Stimulated activated naive CD8-positive, alpha-beta T cell treated with anti-CD3 and anti-CD28 coated beads, Interleukin-15, amount 100 ng/mL, for 72 hours (primary cell): Measurements from ENCODE around the gene RBM20.

Source experiments
- ATAC-seq: fragments of 150-1000 bp; cut with Tn5 transposase; 2 replicates; pipeline ENCODE4 v1.10.0; 2021; ENCODE audit warnings: mild to moderate bottlenecking, moderate library complexity
- DNase-seq, 2 donors: peaks; one replicate each; pipeline ENCODE4 v3.0.0; 2021 to 2022
- H3K27ac Mint-ChIP-seq, 2 donors: one replicate each; pipeline ENCODE4 v1.8.0; 2022; ENCODE audit warnings: mild to moderate bottlenecking in 2 of 2, mixed read lengths in 2 of 2, moderate library complexity in 2 of 2
- H3K27me3 Mint-ChIP-seq: one replicate; pipeline ENCODE4 v1.8.0; 2022; ENCODE audit warnings: mixed read lengths
- H3K4me1 Mint-ChIP-seq: one replicate; pipeline ENCODE4 v1.8.0; 2022; ENCODE audit warnings: mild to moderate bottlenecking, mixed read lengths
- H3K4me3 Mint-ChIP-seq, 2 donors: one replicate each; pipeline ENCODE4 v1.8.0; 2022; ENCODE audit warnings: mild to moderate bottlenecking in 2 of 2, mixed read lengths in 2 of 2, moderate library complexity in 1 of 2
- H3K9me3 Mint-ChIP-seq, 2 donors: one replicate each; pipeline ENCODE4 v1.8.0; 2022; ENCODE audit warnings: mixed read lengths in 2 of 2

The RBM20 gene

DNA sequence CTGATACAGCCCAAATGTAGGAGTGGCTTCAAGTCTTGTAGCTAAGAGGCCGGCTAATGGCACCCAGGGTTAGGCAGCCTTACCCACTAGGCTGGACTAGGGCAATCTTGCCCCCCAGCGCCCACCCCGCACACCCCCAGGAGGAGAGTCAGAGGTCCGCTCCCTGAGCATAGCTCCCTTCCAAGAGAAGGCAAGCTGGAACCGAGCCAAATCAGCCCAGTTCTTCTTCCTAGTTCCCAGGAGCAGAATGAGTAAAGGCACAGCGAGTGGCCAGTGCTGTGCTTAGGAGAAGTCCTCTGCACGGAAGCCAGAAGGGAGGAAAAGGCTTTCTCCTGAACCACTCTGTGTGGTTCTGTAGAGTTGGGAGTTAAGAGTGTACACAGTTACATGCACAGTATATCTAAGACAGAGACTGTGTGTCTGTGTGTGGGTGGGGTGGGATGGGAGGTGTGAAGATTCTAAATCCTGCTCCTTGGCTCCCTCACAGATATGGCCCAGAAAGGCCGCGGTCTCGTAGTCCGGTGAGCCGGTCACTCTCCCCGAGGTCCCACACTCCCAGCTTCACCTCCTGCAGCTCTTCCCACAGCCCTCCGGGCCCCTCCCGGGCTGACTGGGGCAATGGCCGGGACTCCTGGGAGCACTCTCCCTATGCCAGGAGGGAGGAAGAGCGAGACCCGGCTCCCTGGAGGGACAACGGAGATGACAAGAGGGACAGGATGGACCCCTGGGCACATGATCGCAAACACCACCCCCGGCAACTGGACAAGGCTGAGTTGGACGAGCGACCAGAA lies 167.8 kb downstream of the RBM20 start:
- no peak for DNase-seq
- ATAC-seq = no peak
- Mint-ChIP-seq H3K9me3 (no peaks in the 10 kb centered on the region), H3K27me3 (no peaks in the 10 kb centered on the region), H3K4me3 (no peak overlapping the region), H3K4me1 (peaks cover 58% of the 10 kb centered on the region), H3K27ac (no peak overlapping the region)

DNA sequence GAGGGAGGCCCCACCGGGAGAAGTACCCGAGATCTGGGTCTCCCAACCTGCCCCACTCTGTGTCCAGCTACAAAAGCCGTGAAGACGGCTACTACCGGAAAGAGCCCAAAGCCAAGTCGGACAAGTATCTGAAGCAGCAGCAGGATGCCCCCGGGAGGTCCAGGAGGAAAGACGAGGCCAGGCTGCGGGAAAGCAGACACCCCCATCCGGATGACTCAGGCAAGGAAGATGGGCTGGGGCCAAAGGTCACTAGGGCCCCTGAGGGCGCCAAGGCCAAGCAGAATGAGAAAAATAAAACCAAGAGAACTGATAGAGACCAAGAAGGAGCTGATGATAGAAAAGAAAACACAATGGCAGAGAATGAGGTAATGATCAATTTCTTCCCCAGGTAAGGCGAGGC lies 168.4 kb downstream of the RBM20 start:
- no peaks in the 10 kb centered on the region for H3K9me3 Mint-ChIP-seq
- DNase-seq (no peak), ATAC-seq (no peak)
- peaks cover 64% of the 10 kb centered on the region for H3K4me1 Mint-ChIP-seq
- H3K27me3 Mint-ChIP-seq = no peaks in the 10 kb centered on the region
- no peak overlapping the region for H3K4me3 Mint-ChIP-seq
- no peak overlapping the region for H3K27ac Mint-ChIP-seq

DNA sequence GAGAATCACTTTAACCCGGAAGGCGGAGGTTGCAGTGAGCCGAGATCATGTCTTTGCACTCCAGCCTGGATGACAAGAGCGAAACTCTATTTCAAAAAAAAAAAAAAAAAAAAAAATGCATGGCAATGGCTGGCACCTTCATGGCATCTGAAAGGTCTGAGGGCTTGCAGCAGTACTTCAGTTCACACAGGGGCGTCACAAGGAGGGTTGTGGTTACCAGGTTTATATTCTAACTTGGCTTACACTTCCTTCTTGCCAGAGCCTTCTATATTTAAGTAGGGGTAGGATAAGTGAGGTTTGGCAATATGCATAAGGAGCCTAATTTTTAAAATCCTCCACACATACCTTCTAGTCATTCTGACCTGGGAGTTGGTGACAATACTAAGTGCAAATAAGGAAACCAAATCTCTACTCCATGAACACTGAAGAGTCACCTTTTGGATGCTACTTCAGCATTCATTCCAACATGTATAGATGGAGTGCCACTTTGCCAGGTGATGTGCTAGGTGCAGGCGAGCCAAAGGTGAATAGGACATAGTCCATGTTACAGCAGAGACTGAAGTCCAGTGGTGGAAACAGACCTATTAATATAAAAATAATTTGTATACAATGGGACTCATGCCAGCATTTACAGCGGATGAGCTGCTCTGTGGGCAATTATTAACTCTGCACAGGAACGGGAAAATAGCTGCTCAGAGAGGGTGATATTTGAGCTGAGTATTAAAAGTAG lies 169.8 kb downstream of the RBM20 start:
- ATAC-seq = no peak
- Mint-ChIP-seq H3K27ac (no peak overlapping the region), H3K4me3 (no peak overlapping the region), H3K27me3 (no peaks in the 10 kb centered on the region), H3K9me3 (no peaks in the 10 kb centered on the region), H3K4me1 (peaks cover 69% of the 10 kb centered on the region)
- no peak for DNase-seq

DNA sequence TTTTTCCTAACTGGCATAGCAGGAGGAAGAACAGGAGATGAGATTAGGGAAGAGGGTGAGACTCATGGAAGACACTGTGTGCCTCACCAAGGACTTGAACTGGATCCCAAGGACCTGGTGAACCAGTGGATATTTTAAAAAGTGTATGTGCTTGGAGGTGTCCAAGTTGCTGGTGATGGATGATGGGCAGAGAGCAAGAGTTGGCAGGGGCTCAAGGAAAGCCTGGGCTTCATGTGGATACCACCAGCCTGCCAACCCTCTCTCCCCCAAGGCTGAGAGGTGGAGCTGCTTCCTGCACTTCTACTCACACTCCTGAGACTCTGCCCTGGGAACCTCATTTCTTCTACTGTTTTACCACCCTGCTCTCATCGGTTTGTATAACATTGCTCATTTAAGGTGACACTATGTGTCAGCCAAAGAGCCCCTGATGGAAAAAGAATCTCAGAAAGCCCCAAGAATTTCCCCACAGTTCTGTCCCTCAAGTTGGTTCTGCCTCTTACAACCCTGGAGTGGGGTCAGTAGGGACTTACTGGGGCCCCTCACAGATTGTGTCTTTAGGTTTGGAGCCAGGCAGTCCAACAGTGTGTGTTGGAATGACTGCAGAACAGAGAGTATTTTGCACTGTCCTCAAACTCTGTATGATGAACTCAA lies 171.3 kb downstream of the RBM20 start:
- Mint-ChIP-seq H3K27ac (peak overlapping the region; percentile 77 to 96), H3K9me3 (no peaks in the 10 kb centered on the region), H3K4me3 (peak overlapping the region; percentile 18 to 63), H3K4me1 (peaks cover 64% of the 10 kb centered on the region), H3K27me3 (no peaks in the 10 kb centered on the region)
- ATAC-seq (peak; percentile 97), DNase-seq (peak; percentile 30 to 51)

DNA sequence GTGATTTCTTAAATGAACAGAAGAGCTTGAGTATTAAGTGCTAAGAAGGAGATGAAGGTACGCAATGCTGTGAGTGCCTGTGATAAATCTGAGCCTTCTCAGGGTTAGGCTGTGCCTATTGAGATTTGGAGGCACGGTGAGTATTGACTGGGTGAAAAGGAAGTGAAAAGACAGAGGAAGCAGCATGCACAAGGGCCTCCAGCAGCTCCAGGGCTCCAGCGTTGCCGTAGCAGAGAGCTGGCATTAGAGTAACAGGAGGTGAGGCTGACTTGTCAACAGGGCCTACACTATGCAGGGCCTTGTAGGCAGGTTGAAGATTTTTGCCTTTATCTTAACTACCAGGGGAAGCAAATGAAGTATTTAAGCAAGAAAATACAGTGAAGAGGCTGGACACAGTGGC lies 173.5 kb downstream of the RBM20 start:
- Mint-ChIP-seq H3K9me3 (no peaks in the 10 kb centered on the region), H3K27me3 (no peaks in the 10 kb centered on the region), H3K4me1 (peaks cover 65% of the 10 kb centered on the region), H3K4me3 (no peak overlapping the region), H3K27ac (no peak overlapping the region)
- no peak for DNase-seq
- no peak for ATAC-seq

DNA sequence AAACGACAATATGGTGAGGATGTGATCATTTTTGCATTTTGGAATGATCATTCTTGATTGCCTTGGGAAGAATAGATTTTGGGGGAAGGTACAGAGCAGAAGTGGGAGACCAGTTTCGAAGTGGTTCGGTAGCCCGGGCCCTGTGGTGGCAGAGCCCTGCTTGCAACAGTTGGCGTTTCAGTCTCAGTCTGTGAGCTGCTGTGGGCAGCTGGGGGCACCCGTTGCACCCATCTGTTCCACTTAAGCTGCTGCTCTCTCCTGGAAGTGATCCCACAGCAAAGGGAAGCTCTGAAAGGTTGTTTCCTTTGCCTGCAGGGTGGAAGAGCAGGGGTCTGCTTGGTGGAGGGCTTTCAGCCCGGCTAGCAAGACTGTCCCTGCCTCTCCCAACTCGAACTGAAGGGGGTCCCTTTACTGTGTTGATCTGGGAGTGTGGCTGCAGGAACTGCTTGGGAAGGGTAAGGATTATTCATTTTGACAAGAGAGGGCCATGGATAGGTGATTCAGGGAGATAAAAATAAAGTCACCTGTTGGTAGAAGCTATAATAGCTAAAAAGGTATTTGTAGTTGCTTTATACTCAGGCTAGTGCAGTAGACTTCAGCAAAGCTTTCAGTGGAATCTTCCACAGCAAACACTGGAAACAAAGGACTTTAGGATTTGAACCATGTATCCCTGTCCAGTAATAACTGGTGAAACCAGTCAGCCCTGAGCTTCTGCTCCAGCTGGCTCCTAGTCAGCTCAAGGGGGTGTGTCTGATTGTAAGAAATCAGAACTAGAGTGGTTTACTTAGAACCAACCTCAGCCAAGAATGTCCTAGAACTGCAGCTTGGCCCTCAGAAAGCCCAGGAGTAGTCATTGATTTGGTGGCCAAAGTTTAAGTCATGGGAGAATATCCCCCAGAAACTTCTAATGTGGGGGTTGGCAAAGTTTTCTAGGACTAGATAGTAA lies 174.4 kb downstream of the RBM20 start:
- ATAC-seq (no peak), DNase-seq (no peak)
- no peak overlapping the region for H3K4me3 Mint-ChIP-seq
- no peaks in the 10 kb centered on the region for H3K27me3 Mint-ChIP-seq
- H3K9me3 Mint-ChIP-seq = no peaks in the 10 kb centered on the region
- peaks cover 55% of the 10 kb centered on the region for H3K4me1 Mint-ChIP-seq
- no peak overlapping the region for H3K27ac Mint-ChIP-seq

DNA sequence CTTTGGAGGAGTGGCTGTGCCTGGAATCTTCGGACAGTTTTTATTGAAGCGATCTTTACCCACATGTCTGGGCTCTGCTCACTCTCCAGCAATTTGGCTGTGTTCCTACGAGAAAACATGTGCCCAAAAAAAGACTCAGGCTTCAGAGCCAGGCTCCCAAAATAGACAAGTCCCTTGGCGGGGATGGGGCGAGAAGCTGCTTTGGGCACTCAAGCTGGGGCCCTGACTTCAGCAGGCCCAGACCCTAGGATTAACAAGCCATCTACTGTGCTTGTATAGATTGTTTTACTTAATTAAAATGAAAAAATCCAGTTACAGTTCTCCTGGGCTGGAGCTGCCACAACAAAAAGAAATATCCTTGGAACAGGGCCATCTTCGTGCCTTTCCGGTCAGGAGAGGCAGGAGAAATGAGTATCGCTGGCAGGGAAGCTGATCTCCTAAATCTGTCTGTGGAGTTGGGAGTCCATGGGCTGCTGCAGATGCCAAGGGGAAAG lies 176.2 kb downstream of the RBM20 start:
- DNase-seq (no peak), ATAC-seq (no peak)
- Mint-ChIP-seq H3K9me3 (no peaks in the 10 kb centered on the region), H3K27me3 (no peaks in the 10 kb centered on the region), H3K4me3 (no peak overlapping the region), H3K4me1 (peaks cover 49% of the 10 kb centered on the region), H3K27ac (no peak overlapping the region)

DNA sequence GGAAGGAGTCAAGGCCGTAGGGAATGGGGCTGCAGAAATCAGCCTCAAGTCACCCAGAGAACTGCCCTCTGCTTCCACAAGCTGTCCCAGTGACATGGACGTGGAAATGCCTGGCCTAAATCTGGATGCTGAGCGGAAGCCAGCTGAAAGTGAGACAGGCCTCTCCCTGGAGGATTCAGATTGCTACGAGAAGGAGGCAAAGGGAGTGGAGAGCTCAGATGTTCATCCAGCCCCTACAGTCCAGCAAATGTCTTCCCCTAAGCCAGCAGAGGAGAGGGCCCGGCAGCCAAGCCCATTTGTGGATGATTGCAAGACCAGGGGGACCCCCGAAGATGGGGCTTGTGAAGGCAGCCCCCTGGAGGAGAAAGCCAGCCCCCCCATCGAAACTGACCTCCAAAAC lies 177.4 kb downstream of the RBM20 start:
- H3K4me3 Mint-ChIP-seq = no peak overlapping the region
- no peaks in the 10 kb centered on the region for H3K27me3 Mint-ChIP-seq
- H3K4me1 Mint-ChIP-seq = peaks cover 37% of the 10 kb centered on the region
- DNase-seq (no peak), ATAC-seq (no peak)
- no peak overlapping the region for H3K27ac Mint-ChIP-seq
- no peaks in the 10 kb centered on the region for H3K9me3 Mint-ChIP-seq

DNA sequence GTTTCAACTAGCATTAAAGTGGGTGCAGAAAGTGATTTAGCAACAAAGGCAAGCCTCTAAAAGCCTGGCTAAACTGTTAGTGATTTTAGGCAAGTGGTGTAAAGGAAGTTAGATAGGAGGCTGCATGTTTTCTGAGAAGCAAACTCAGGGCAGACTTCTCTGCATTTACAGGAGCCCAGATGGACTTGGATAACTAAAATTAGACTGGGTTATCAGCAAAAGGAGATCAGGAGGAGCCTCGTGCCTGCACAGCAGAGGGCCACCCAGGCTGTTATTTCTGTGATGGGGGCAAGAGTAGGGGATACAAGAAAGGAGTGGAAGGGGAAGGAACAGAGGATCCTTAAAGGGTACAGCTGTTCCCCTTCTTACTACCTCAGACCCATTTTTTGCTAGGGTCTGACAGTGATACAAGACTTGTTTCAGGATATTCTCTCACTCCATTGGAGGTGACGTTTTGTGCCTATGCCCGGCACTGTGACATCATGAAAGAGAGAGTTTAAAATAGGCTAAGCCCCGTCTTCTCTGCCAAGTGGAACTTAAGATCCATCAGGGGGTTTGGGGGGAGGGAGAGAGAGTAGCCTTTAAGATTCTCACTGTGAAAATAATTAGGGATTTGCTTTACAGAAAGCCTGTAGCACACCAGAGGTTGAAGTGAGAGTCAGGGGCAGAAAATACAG lies 178.0 kb downstream of the RBM20 start:
- H3K9me3 Mint-ChIP-seq = no peaks in the 10 kb centered on the region
- H3K4me1 Mint-ChIP-seq = peaks cover 31% of the 10 kb centered on the region
- no peaks in the 10 kb centered on the region for H3K27me3 Mint-ChIP-seq
- no peak for ATAC-seq
- no peak overlapping the region for H3K4me3 Mint-ChIP-seq
- H3K27ac Mint-ChIP-seq = peak overlapping the region in 1 of 2 donors; percentile 7
- no peak for DNase-seq

DNA sequence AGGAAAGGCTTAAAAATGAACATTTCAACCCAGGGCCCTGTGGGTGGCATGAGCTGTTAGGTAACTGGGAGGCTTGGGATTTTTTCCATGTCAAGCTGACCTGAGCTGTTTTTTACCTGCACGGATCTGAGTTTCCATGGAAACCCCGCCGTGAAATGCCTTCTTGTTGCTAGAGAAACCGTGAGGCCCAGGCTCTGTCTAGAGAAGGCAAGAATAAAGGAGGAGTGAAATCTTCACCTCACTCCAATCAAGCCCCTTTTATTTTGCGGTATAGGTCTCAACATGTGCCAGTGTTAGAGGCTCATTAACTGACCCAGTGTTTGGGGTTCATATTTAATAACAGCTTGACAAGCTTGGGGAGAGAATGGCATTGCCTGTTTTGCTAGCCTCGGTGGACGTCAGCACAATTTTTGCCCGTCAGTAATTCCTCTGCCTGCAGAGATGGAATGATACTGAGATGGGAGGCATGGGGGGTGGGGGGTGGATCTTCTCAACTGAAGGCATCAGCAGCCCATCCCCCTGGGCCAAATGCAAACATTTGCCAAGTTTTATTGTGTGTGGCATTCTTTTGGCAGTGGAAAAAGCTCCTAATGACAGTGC lies 178.7 kb downstream of the RBM20 start:
- H3K9me3 Mint-ChIP-seq = no peaks in the 10 kb centered on the region
- peak overlapping the region in 1 of 2 donors; percentile 7 for H3K27ac Mint-ChIP-seq
- H3K27me3 Mint-ChIP-seq = no peaks in the 10 kb centered on the region
- no peak for ATAC-seq
- DNase-seq = no peak
- H3K4me3 Mint-ChIP-seq = no peak overlapping the region
- peaks cover 24% of the 10 kb centered on the region for H3K4me1 Mint-ChIP-seq

DNA sequence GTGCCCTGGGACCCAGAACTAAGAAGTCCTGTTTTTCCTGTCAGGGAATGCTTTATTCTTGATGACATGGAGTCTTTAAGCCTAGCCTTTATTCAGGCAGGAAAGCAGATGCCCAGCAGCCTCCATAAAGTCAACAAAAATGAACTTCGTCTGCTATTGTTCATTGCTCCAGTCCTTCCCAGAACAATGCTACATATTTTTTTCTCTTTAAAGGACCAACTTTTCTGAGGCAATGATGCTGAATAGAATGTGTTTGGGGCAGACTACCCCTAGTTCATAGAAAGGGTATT lies 180.0 kb downstream of the RBM20 start:
- DNase-seq = no peak
- Mint-ChIP-seq H3K27me3 (no peaks in the 10 kb centered on the region), H3K4me3 (no peak overlapping the region), H3K4me1 (peaks cover 24% of the 10 kb centered on the region), H3K9me3 (no peaks in the 10 kb centered on the region), H3K27ac (no peak overlapping the region)
- no peak for ATAC-seq

DNA sequence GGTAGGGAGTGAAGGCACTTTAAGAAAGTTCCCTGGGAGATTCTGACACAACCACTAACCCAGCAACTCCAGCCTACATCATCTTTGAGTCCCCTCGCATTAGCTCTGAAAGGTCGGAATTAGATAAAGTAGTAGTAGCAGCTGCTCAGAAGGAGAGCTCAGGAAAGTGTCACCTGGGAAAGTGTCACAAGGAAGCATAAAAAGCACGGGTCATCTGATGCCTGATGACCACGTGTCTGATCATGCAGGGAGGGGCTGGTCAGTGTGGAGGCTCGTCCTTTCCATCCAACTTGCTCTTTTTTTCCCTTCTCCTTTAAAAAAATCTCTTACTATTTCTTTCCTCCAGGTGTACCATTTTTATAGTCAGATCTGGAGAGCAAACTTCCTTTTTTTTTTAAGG lies 180.5 kb downstream of the RBM20 start:
- no peak overlapping the region for H3K27ac Mint-ChIP-seq
- DNase-seq (no peak), ATAC-seq (no peak)
- H3K4me3 Mint-ChIP-seq = no peak overlapping the region
- no peaks in the 10 kb centered on the region for H3K9me3 Mint-ChIP-seq
- no peaks in the 10 kb centered on the region for H3K27me3 Mint-ChIP-seq
- peaks cover 24% of the 10 kb centered on the region for H3K4me1 Mint-ChIP-seq

DNA sequence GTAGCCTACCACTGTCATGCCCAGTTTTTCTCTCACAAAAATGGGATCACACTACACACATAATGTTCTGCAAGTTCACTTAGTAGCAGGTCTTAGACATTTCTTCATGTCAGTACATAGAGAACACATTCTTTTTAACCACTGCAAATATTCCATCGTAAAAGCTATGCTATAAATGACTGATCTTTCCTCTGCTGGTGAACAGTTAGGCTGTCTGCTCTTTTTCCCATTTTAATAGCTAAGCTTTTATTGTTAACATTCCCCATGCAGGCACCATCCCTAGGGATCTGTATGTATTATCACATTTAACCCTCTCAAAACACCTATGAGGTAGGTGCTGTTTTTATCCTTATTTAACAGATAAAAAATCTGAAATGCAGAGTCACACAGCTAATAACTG lies 181.4 kb downstream of the RBM20 start:
- DNase-seq (no peak), ATAC-seq (no peak)
- Mint-ChIP-seq H3K27ac (no peak overlapping the region), H3K27me3 (no peaks in the 10 kb centered on the region), H3K4me3 (no peak overlapping the region), H3K9me3 (no peaks in the 10 kb centered on the region), H3K4me1 (peaks cover 24% of the 10 kb centered on the region)

DNA sequence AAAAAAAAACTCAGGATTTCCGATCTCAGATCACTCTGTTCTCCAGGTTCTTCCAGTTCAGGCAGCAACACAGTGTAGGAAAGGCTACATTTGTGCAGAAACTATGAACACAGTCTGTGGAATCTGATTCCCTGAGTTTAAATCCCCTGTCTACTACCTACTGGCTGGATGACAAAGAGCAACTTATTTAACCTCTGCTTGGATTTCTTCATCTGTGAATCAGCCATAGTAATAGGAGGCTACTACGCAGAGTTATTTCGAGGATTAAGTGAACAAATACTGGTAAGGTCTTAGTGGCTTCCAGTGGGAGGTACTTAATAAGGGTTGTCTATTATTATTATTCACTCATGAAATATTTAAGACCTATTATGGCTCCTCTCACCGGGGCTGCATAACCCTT lies 183.3 kb downstream of the RBM20 start:
- Mint-ChIP-seq H3K4me3 (no peak overlapping the region), H3K4me1 (peaks cover 23% of the 10 kb centered on the region), H3K9me3 (no peaks in the 10 kb centered on the region), H3K27me3 (no peaks in the 10 kb centered on the region), H3K27ac (no peak overlapping the region)
- no peak for DNase-seq
- ATAC-seq = no peak
